ENCODE measurements around the gene SHISAL1.

Gene SHISAL1

DNA sequence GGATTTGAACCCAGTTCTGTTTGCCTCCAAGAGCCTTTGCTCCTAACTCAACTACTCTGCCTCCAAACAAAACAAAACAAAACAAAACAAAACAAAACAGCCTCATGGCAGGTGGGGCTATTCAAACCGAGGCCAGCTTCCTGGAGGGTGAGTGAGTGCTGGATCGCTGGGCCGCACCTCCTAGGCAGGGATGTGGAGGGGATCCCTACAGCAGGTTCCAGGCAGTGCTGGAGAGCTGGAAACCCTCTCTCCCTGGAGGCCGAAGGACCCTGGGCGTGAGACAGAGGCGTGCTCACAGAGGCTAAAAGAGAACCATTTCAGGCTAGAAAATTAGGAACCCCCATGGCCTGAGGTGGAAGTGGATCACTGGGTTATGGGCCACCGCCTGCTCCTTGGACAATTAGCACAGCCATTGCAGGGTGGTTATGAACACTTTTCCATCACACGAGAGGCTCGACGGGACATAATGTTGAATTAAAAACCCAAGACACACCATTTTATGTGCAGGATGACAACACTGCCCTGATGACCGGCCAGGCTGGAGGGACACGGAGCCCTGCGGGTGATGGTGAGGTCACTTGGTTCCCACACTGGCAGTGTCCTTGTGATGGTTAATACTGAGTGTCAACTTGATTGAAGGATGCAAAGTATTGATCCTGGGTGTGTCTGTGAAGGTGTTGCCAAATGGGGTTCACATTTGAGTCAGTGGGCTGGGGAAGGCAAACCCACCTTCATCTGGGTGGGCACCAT lies 35.2 kb downstream of the SHISAL1 start:
- DNase-seq (ENCODE audit: low spot score) = no peak

DNA sequence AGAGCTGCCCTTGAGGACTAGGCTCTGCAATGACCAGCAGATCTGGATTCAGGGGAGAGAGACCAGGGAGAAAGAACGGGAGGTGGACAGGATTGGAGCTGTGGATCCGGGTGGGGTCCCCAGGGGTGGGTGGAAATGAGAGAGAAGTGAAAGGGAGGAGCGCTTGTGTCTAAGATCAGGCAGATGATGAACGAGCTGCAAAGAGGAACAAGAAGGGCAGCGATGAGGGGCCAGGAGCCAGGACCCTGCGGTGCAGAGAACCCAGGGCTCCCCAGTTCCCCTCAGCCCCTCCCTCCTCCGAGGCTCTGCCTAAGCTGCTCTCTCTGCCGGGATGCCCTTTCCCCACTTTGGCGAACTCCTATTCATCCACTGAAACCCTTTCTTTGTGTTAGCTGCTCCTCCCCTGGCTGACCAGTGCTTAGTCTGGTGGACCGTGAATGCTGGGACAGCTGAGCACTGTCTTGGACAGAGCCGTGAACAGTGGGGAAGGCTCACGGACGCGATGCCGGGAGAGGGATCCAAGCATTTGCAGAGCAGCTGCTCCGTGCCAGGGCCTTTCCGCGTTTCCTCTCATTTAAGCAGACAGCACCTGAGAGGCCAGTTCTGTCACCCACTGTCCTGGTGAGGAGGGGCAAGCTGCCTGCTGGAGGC lies 35.9 kb downstream of the SHISAL1 start:
- DNase-seq (ENCODE audit: low spot score) = no peak

DNA sequence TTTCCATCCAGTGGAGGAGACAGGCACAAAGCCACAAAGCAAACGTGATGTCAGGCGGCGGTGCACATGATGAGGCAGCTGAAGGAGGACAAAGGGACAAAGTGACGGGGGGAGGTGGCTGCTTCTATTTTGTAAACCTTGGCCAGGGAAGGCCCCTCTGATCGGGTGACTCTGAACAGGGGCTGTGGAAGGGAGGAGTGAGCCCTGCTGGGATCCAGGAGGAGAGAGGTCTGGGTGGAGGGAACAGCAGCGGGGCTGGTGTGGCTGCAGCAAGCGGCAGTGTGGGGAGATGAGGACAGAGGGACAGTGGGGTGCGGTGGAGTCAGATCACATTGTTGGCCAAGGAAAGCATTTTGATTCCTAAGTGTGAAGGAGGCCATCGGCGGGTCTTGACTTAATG lies 36.7 kb downstream of the SHISAL1 start:
- DNase-seq (ENCODE audit: low spot score) = no peak

DNA sequence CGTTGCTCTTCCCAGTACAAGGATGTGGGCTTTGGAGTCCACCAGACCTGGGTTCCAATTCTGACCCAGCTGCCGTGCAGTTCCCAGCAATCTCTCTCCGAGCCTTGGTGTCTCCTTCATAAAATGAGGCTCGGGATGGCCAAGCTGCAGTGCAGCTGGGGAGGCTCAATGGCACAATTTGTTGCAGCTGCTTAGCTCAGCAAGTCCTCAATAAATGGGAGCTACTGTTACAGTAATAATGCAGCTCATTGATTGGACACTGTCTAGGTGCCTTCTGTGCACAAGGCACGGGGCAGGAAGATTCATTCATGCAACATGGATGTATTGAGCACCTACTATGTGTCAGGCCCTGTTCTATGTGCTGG lies 37.1 kb downstream of the SHISAL1 start:
- DNase-seq (ENCODE audit: low spot score) = no peak

DNA sequence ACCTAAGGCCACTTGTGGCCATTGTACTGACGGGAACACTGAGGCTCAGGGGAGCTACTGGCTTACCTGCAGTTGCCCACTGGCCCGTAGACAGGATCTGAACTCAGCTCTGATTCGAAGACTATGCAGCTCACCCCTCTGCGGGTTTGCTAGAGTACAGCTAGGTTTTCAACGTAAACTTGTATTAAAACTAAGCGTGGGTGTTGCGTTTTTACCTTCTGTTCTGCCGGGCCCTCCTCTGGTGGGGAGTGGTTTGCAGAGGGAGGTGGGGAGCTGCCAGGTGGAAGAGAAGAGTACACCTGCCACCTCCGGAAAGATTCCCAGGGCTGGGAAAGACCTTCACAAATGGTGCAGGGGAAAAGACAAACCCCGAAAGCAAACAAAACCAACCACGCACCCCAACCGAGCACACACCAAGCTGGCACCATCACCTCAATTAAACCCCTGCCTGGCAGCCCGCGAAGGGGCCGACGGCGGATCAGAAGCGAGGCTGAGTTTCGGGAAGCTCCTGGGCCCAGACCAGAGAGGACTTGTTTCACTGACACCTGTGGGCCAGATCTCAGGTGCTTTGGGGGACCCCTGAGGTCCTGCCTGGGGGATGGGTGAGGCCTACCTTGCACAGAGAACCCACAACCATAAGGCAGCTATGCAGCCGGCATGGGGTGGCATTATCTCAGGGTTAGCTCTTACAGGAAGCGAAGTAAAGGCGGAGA lies 37.7 kb downstream of the SHISAL1 start:
- no peak for DNase-seq (ENCODE audit: low spot score)

DNA sequence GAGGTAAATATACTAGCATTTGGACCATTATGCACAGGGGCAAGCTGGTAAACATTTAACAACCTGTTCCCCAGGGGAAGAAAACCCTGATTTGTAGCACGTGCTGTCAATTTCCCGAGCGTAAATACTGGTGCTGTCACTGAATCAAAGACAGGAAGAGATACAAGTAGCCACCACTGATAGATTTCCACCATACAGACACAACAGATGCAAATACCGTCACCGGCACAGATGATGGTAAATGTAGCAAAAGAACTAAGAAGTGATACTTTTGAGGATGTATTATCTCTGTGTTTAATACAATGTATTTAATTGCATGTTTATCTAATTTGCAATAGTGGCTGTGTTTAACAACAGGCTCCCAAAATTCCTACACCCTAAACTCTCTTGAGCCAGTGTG lies 39.6 kb downstream of the SHISAL1 start:
- peak; percentile 10 for DNase-seq (ENCODE audit: low spot score)

DNA sequence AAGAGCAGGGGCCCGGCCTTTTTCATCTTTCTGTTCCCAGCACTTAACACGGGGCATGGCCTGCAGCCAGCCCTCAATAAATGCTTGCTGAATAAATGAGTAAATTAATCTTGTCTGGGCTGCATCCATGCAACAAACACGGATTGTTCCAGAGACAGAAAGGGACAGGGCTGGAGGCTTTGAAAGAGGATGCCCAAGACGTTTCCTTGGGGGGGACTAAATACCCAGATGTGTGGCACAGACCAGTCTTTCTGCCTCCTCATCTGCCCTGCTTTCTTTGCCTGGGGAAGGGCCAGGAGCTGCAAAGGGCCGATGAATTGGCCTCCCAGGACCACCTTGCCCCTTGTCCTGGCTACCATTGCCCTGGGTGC lies 40.4 kb downstream of the SHISAL1 start:
- no peak for DNase-seq (ENCODE audit: low spot score)

DNA sequence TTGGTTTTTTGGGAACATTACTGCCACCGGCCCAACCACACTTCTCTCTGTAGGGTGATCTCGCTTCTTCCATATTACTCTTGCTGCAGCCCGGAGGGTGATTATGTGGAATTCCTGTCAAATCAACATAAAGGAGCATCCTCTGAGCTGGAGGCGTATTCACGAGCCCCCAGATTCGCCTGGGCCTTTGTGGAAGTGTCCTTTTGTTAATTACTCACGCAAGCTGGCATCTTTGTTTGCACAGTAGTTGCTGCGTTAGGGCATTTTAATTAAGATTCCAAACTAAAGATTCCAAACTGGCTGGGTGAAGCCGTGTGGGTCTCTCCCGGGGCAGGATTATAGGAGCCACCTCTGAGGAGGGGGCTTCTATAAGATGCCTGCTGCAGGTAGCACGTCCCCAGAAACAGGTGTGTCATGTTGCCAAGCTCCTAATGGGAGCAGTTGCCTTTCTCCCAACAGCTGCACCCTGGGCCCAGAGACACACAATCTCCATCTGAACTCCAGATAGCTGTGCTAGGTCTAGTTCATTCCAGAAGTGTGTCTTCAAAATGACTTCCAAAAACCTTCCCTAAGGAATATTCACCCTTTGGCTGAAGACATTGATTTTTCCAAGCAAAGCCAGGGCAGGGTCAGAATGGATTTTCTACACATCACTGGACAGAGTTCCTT lies 40.9 kb downstream of the SHISAL1 start:
- DNase-seq (ENCODE audit: low spot score) = no peak

DNA sequence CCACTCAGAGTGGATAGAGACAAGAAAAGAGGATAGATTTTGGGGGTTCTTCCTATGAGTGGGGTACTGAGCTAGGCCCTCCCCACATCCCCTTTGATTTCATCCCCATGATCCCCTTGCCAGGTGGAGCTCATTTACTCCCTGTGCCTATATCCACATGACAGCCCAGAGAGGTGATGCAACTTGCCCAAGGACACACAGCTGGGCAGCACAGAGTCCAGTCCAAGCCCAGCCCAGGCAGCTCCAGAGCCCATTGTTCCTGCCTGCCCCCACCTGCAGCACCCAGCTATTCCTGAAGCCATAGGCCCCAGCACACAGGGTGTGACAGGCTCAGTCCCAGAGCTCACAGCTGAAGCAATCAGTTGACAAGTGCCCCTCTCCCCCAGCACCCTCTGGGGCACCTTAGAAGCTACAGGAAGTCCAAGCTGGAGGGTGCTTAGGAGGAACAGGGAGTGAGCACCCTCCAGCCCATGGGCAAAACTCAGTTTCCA lies 41.7 kb downstream of the SHISAL1 start:
- no peak for DNase-seq (ENCODE audit: low spot score)

DNA sequence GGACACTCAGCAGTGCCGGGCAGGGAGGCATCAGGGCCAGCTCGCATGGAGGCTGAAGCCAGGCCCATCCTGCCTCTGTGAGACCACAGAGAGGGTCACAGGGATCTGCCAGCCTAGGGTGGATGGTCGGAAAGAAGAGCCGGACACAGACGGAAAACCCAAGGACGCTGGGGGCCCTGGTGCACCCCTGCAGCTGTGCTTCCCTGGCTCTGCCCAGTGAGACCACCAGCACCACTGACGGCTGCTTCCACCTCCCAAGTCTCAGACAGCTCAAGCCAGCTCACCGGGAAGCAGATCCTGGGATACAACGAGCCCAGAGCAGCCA lies 42.2 kb downstream of the SHISAL1 start:
- DNase-seq (ENCODE audit: low spot score) = no peak

DNA sequence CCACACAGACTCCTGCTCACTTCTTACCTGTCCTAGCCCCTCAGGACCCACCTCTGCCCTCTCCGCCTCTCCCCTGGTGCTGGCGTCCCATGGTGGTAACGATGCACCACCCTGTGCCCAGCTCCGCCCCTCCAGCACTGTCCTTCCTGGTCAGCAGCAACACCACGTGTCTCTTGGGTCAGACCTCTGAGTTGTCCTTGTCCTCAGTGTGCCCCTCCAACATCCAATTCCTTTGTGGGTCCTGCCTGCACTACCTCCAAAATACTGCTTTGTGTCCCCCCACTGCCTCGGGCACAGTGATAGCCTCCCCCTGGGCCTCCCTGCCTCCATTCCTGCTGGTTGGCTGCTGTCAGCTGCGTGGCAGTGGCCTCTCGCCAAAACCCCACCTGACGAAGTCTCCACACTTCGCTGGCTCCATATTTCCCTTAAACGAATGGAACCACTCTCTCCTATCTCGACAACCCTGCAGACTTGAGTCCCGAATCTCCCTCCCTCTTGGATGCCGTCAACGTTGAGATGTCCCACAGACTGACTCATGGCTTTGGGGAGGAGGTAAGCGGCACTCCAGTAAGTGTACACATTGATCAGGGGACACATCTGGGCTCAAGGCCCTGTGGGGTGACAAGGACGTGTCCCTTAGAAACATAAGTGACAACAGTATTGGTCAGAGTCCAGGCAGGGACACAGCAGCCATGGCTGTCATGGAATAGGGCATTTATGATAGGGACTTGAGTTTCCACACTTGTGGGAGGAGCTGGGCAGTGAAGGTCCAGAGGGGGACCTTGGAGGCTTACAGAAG lies 42.8 kb downstream of the SHISAL1 start:
- DNase-seq (ENCODE audit: low spot score) = no peak

DNA sequence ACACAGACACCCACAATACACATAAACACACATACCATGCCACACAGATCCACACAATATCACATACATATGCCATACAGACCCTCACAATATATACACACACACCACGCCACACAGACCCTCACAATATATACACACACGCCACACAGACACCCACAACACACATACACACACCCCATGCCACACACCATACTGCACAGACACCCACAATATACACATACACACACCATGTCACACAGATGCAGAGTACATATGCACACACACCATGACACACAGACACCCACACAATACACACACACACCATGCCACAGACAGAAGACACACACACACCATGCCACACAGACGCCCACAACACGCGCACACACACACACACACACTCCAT lies 43.6 kb downstream of the SHISAL1 start:
- no peak for DNase-seq (ENCODE audit: low spot score)

DNA sequence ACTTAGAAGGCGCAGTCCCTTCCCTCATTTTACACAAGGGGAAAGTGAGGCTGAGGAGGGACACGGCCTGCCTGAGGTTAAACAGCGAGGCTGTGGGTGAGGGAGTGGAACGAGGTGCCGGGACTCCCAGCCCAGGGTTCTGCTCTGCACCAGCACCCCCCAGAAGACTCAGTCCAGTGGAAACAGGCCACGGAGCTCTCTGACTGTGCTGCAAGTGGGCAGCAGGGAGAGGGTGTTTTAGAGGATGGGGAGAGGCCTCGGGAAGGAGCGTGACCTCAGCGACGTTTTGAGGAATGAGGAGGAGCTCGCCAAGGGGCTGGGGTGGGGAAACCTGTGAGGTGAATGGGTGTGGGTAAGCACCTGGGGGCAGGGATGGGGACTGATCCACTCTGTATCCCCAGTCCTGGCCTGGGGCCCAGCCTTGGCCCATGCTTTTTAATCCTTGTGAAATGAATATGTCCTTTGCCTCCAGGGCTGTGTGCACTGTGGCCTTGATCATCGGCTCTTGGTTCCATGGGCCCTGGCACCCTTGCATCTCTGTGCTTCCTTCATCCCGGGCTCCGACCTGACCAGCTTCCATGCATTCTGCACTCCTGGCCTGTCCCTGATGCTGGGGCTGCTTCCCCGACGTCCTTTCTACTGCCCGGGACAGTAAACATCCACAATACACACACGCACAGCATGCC lies 44.2 kb downstream of the SHISAL1 start:
- DNase-seq (ENCODE audit: low spot score) = no peak

DNA sequence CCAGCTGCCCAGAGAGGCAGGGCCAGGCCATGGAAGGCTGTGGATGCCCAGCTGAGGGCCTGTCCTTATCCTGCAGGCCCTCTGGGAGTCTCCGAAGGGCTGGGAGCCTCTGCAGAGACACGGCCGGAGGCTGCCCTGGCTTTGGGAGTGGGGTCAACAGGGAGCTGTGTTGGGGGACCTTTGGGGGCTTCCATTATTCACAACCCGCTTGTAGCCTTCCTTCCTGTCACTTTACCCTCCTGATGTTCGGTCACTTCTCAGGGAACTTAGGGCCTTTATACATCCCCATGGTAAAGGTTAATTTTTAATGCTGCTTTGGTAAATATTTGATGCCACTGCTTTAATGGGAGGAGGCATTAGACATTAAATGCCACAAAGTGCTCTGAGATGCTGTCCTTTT lies 44.9 kb downstream of the SHISAL1 start:
- DNase-seq (ENCODE audit: low spot score) = no peak

DNA sequence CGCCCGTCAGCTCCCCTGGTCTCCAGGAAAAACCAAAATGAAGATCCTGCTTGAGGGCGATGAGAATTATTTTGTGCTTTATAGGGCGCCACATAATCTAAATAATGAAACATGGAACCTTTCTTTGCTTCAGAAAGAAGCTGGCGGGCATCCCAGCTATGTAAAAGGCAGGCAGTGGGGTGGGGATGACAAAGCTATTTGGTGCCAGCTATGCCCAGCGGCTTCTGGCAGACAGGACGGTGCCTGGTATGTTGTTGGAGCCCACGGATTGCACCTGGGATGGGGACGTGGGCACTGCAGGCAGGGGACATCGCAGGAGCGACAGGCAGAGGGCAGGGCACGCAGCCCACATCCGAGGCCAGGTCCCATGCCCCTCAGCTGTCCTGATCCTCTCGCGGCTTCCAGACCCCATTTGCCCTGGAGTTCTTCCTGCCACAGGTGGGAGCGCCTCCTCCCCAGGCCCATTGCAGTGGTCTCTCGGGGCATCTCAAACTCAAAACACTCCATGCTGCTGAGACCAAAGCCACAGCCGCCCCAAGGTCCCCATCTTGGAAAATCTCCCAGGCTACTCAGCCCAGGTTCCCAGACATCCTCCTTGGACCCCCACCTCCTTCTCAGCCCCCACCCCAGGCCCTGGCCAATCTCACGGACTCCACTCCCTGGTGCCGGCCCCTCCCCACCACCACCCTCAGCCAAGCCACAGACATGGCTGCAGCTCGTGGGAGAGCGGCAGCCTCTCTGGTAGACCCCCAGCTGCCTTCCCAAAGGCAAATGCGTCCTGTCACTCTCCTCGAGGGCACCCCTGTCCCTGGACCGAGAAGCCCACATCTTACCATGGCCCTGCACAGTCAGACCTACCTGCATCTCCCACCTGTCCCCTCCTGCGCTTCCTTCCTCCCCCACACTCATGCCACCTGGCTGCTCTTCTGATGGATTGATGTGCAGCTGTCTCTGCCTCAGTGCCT lies 45.7 kb downstream of the SHISAL1 start:
- no peak for DNase-seq (ENCODE audit: low spot score)

DNA sequence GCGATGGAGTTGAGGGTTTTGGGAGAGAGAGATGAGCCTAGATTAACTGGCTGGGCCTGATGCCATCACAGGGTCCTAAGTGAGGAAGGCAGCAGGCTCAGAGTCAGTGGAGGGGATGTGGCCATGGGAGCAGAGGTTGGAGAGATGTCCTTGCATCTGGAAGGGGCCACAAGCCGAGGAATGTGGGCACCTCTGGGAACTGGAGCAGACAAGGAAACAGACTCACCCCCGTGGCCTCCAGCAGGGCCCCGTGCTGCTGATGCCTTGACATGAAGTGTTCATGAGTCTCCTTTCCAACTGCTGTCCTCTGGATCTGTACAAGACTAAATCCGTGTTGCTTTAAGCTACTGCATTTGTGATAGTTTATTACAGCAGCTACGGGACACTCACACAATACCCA lies 49.2 kb downstream of the SHISAL1 start:
- no peak for DNase-seq (ENCODE audit: low spot score)

DNA sequence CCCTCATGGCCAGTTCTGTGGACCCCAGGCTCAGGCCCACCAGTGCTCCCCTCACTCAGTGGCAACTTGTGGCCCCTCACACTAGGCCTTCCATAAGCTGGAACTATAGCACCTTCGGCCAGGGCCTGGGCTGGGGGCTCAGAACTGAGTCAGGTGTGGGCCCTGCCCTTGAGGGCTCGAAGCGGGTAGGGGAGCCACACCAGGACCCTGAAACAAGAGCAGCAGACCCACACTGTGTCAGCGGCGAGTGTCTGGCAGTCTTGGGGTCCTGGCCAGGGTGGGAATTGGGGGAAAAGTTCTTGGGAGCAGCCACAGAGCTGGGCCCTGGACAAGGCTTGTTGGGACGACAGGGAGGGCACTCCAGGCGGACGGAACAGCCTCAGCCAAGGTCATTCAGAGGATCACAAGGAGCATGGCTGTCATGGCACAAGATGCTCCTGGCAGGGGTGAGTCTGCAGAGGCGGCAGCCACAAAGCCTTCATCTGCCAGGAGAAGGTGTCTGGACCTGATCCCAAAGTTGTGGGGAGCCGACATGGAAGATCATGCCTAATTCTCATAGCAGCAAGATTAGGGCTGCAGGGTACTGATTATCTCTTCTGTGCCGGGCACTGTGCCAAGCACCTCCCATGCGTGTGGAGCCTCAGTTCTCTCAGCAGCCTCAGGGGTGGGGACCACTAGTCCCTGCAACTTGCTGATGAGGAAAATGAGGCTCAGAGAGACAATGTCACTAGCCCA lies 50.7 kb downstream of the SHISAL1 start:
- no peak for DNase-seq (ENCODE audit: low spot score)

DNA sequence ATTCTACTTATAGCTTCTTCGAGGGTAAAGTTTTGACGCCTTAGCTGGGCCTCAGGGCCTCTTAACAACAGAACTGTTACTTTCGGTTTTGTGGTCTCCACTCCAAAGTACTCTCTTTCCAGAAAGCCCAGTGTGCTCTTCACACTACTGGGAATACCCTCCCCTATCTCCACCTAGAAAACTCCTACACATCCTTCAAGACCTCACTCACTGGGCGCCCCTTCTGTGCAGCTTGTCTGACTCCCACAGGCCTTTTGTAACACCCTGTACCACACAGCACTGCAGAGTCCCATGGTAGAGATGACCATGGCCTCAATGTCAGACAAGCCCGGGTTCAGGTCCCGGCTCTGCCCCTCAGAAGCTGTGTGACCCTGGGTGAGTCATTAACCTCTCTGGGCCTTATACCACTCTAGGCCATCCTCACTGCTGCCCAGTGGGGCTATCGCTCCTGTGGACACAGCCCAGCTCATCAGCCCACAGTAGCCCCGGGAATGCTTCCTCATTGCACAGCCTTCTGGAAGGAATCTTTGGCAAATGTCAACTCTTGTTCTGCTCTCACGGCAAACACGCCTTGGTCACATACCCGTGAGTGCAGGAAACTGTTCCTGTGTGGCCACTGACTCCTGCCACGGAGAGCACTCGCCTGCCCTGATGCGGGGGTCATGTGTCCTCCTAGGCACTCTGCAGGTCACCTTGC lies 51.4 kb downstream of the SHISAL1 start:
- no peak for DNase-seq (ENCODE audit: low spot score)
